ENCODE data around the gene HERC3.

The HERC3 gene

GRCh38 chr4:88746206-88746605 is 153.9 kb downstream of the HERC3 start:
- DNase-seq (ENCODE audit: low read depth in 2 of 2): no peak

GRCh38 chr4:88747351-88747750 is 155.1 kb downstream of the HERC3 start:
- DNase-seq (ENCODE audit: low read depth in 2 of 2): no peak

- DNase-seq (ENCODE audit: low read depth in 2 of 2): no peak
Observed at GRCh38 chr4:88750369-88750768, 158.1 kb downstream of the HERC3 start.

- DNase-seq (ENCODE audit: low read depth in 2 of 2): no peak
Observed at GRCh38 chr4:88751258-88752075, 159.2 kb downstream of the HERC3 start.

GRCh38 chr4:88752076-88752463 is 159.8 kb downstream of the HERC3 start:
- no peak for DNase-seq (ENCODE audit: low read depth in 2 of 2)

- DNase-seq (ENCODE audit: low read depth in 2 of 2): no peak
Observed at GRCh38 chr4:88752754-88753153, 160.5 kb downstream of the HERC3 start.

- no peak for DNase-seq (ENCODE audit: low read depth in 2 of 2)
Observed at GRCh38 chr4:88753658-88754571, 161.6 kb downstream of the HERC3 start.

- no peak for DNase-seq (ENCODE audit: low read depth in 2 of 2)
Observed at GRCh38 chr4:88754796-88755195, 162.5 kb downstream of the HERC3 start.

- DNase-seq (ENCODE audit: low read depth in 2 of 2): no peak
Observed at GRCh38 chr4:88755454-88755853, 163.2 kb downstream of the HERC3 start.

- DNase-seq (ENCODE audit: low read depth in 2 of 2): no peak
Observed at GRCh38 chr4:88756149-88756548, 163.9 kb downstream of the HERC3 start.

- DNase-seq (ENCODE audit: low read depth in 2 of 2): no peak
Observed at GRCh38 chr4:88757067-88757466, 164.8 kb downstream of the HERC3 start.

- no peak for DNase-seq (ENCODE audit: low read depth in 2 of 2)
Observed at GRCh38 chr4:88757776-88758175, 165.5 kb downstream of the HERC3 start.
